Left renal pelvis (tissue), 4 donors: Measurements from ENCODE around the gene TBCB. TPM values are rescaled to one million over a fixed set of nuclear protein-coding genes. Genes with fewer than 3 reads are reported as not detected.
"Not testable (repeated sequence)": the region's sequence is repeated elsewhere in the genome, so short reads cannot be mapped to it uniquely, and the experiment has no call there.

ENCODE experiments used
- DNase-seq, 4 donors: peaks; one replicate each; pipeline ENCODE4 v3.0.0-alpha.2; 2013; ENCODE audit warnings: low read depth in 4 of 4, low spot score in 3 of 4
- polyA plus RNA-seq, 4 donors: library from polyadenylated mRNA; unstranded; fragments of 120-200 nt; gene quantifications; one replicate each; pipeline ENCODE4 v1.2.1, GENCODE V29; 2013; ENCODE audit not compliant: insufficient read length in 4 of 4

Gene TBCB
- polyA plus RNA-seq, 4 donors = 101 to 135 (median 111) TPM

- no peak for DNase-seq
Measured at GRCh38 chr19:36160821-36161596, 45.7 kb downstream of the TBCB start.

- DNase-seq = no peak
Measured at GRCh38 chr19:36163813-36164212, 48.5 kb downstream of the TBCB start.

DNA sequence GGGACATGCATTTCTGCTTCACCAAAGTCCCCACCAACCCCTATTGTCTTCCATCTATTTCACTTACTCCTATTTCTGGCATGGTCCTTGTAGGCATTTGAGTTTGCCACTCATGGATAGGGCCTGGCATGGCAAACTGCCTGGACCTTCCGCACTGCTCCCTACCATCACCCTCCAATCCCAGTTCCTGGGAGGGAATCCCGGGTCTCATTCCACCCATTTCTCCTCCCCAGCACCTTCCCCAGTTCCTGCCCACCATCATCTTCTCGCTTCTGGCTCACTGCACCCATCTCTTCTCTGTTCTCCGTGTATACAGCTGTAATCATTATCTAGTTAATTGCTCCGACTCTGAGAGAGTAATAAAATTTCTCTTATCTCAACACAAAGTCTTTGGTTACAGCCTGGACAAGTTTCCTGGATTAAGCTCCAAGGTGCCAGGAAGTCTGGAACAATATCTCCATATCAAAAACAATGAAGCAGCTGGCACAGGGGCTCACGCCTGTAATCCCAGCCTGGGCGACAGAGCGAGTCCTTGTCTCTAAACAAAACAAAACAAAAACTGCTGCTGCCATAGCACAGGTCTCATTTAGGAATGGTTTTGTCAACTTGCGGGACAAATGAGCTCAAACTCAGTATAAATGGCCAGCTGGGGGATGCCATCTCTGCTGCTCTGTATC lies 54.0 kb downstream of the TBCB start:
- DNase-seq = peak in 3 of 4 donors; percentile 2 to 32 (median 28)

- DNase-seq = no peak
Measured at GRCh38 chr19:36172852-36173251, 57.6 kb downstream of the TBCB start.

DNA sequence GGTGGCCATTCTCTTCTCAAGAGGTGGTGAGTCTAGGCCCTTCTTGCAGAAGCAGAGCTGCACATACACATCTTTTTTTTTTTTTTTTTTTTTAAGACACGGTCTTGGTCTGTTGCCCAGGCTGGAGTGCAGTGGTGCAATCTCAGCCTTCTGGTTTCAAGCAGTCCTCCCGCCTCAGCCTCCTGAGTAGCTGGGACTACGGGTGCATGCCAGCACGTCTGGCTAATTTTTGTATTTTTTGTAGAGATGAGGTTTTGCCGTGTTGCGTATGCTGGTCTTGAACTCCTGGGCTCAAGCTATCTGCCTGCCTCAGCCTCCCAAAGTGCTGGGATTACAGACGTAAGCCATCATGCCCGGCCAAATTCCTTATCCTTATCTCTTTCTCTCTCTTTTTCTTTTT lies 58.6 kb downstream of the TBCB start:
- DNase-seq = not testable (repeated sequence)

Other genes with a start within 250 kb of the TBCB start
- 10 to 100 TPM; 23.6 to 48.5 (median 31.7) TPM for gene APLP1, start 246.9 kb upstream of the TBCB start, polyA plus RNA-seq
- gene NFKBID, start 214.9 kb upstream of the TBCB start, polyA plus RNA-seq = 1 to 10 TPM; 1.9 to 6.2 (median 4.5) TPM
- 1 to 10 TPM; 3.1 to 4.7 (median 3.2) TPM for gene HCST, start 212.9 kb upstream of the TBCB start, polyA plus RNA-seq
- gene TYROBP, start 207.2 kb upstream of the TBCB start, polyA plus RNA-seq = 10 to 100 TPM in 3 of 4 donors, 1 to 10 TPM in 1; 8.1 to 26.7 (median 12.8) TPM
- gene LRFN3, start 179.1 kb upstream of the TBCB start, polyA plus RNA-seq = 10 to 100 TPM in 3 of 4 donors, 1 to 10 TPM in 1; 9.8 to 17.9 (median 13.7) TPM
- gene SDHAF1, start 120.3 kb upstream of the TBCB start, polyA plus RNA-seq = 10 to 100 TPM; 10.6 to 17.5 (median 11.4) TPM
- gene SYNE4, start 106.7 kb upstream of the TBCB start, polyA plus RNA-seq = 10 to 100 TPM in 2 of 4 donors, 1 to 10 TPM in 2; 1.7 to 15.3 (median 10.0) TPM
- 10 to 100 TPM; 12.4 to 19.0 (median 15.4) TPM for gene ALKBH6, start 101.3 kb upstream of the TBCB start, polyA plus RNA-seq
- gene CLIP3, start 82.6 kb upstream of the TBCB start, polyA plus RNA-seq = 10 to 100 TPM; 58.8 to 71.4 (median 59.9) TPM
- 10 to 100 TPM in 2 of 4 donors, 1 to 10 TPM in 2; 6.6 to 15.0 (median 10.2) TPM for gene THAP8, start 61.2 kb upstream of the TBCB start, polyA plus RNA-seq
- gene WDR62, start 60.6 kb upstream of the TBCB start, polyA plus RNA-seq = 1 to 10 TPM; 3.2 to 6.4 (median 4.3) TPM
- not detected for gene OVOL3, start 4.3 kb upstream of the TBCB start, polyA plus RNA-seq
- 10 to 100 TPM; 38.9 to 68.6 (median 42.7) TPM for gene POLR2I, start 593 bp upstream of the TBCB start, polyA plus RNA-seq
- 100 to 1,000 TPM; 461 to 599 (median 568) TPM for gene CAPNS1, start 24.6 kb downstream of the TBCB start, polyA plus RNA-seq
- gene COX7A1, start 37.0 kb downstream of the TBCB start, polyA plus RNA-seq = 10 to 100 TPM; 22.8 to 44.9 (median 27.0) TPM
- gene ZNF565, start 99.2 kb downstream of the TBCB start, polyA plus RNA-seq = 1 to 10 TPM; 5.5 to 9.1 (median 6.6) TPM
- gene ZNF146, start 99.6 kb downstream of the TBCB start, polyA plus RNA-seq = 100 to 1,000 TPM; 120 to 179 (median 134) TPM